HCT116 (cell line): ENCODE results near the gene ALCAM. TPM values are rescaled to one million over a fixed set of nuclear protein-coding genes. Genes with fewer than 3 reads are reported as not detected.

Experiments used
- ATAC-seq: fragments of 200-7000 bp; cut with Tn5 transposase; 2 replicates; pipeline ENCODE4 v1.9.1; 2020; ENCODE audit warnings: mild to moderate bottlenecking, moderate library complexity
- BruUV-seq: library from RNA; stranded (reverse); fragments of 400-500 nt; replicated peaks from 2 replicates; lab custom pipeline; 2021; lab: Mats Ljungman, UMichigan
- CTCF ChIA-PET: fragments of 300-600 bp; sonication (Branson Sonifier 250); formaldehyde crosslinking; loops from one replicate; lab custom pipeline; 2021; ENCODE audit warnings: antibody characterized with exemption; lab: Charles Lee
- POLR2A ChIA-PET: fragments of 300-600, 350-600 bp; sonication (Branson Sonifier 250); formaldehyde crosslinking; loops from one replicate; lab custom pipeline; 2021; ENCODE audit warnings: antibody characterized with exemption; lab: Charles Lee
- RAD21 ChIA-PET, 2 experiments: fragments of 300-600 bp; sonication (Branson Sonifier 250); formaldehyde crosslinking; loops; one replicate each; lab custom pipeline; 2023; ENCODE audit warnings: low total read pairs in 2 of 2; ENCODE audit not compliant: uncharacterized antibody in 2 of 2, unreplicated experiment in 2 of 2, low non-redundant PET in 1 of 2; lab: Charles Lee
- DNase-seq: peaks from one replicate; pipeline ENCODE4 v3.0.0-alpha.2; 2010; ENCODE audit warnings: low read depth, low spot score
- H2AFZ ChIP-seq: fragments of 200-600 bp; shearing (Covaris generic), sonication (generic); 2 replicates; pipeline ENCODE4 v1.6.1; 2017; ENCODE audit warnings: low read depth, mixed run types, mixed read lengths, antibody characterized with exemption, low read length; ENCODE audit not compliant: poor library complexity, severe bottlenecking
- H3K27ac ChIP-seq: 2 replicates; pipeline ENCODE4 v1.5.1; 2012; ENCODE audit warnings: low read depth, low read length
- H3K27me3 ChIP-seq: fragments of 200-600 bp; sonication (generic); 2 replicates; pipeline ENCODE4 v1.6.1; 2016; ENCODE audit warnings: mixed run types, low read length, mixed read lengths; ENCODE audit not compliant: insufficient read depth
- H3K36me3 ChIP-seq, 2 experiments: fragments of 200-500 bp in 1 of 2; fragments of 200-600 bp in 1 of 2; sonication (Bioruptor generic) in 1 of 2; sonication (generic) in 1 of 2; 2 replicates each; pipeline versions ENCODE4 v1.5.1 to v1.6.1; 2014 to 2016; ENCODE audit warnings: low read length in 2 of 2, inconsistent platforms in 1 of 2, mixed read lengths in 1 of 2, mixed run types in 1 of 2; ENCODE audit not compliant: insufficient read depth in 2 of 2, control insufficient read depth in 1 of 2
- H3K4me1 ChIP-seq, 2 experiments: fragments of 200-600 bp in 1 of 2; sonication (generic) in 1 of 2; 2 replicates each; pipeline versions ENCODE4 v1.5.1 to v1.6.1; 2012 to 2017; ENCODE audit warnings: low read length in 2 of 2, inconsistent platforms in 1 of 2, mild to moderate bottlenecking in 1 of 2, mixed read lengths in 1 of 2, mixed run types in 1 of 2, moderate library complexity in 1 of 2; ENCODE audit not compliant: insufficient read depth in 2 of 2, control insufficient read depth in 1 of 2
- H3K4me2 ChIP-seq: fragments of 200-600 bp; sonication (generic); 2 replicates; pipeline ENCODE4 v1.6.1; 2017; ENCODE audit warnings: mixed run types, low read length, mixed read lengths
- H3K4me3 ChIP-seq, 2 experiments: fragments of 200-600 bp in 1 of 2; sonication (generic) in 1 of 2; replicated peaks in 1 of 2; 2 replicates each; pipeline ENCODE4 v1.5.1; 2011 to 2016; ENCODE audit warnings: low read length in 2 of 2, control low read depth in 1 of 2, low read depth in 1 of 2, mild to moderate bottlenecking in 1 of 2, mixed read lengths in 1 of 2, mixed run types in 1 of 2
- H3K79me2 ChIP-seq: fragments of 200-600 bp; sonication (generic); 2 replicates; pipeline ENCODE4 v1.6.1; 2017; ENCODE audit warnings: mild to moderate bottlenecking, mixed run types, low read length, moderate library complexity, mixed read lengths; ENCODE audit not compliant: insufficient read depth
- H3K9ac ChIP-seq: fragments of 200-600 bp; sonication (generic); 2 replicates; pipeline ENCODE4 v1.6.1; 2016; ENCODE audit warnings: low read length, mixed read lengths
- H3K9me2 ChIP-seq: fragments of 200-600 bp; sonication (generic), shearing (Covaris generic); 2 replicates; pipeline ENCODE4 v1.6.1; 2017; ENCODE audit warnings: mixed run types, mild to moderate bottlenecking, moderate library complexity; ENCODE audit not compliant: insufficient read depth
- H3K9me3 ChIP-seq, 2 experiments: fragments of 200-500 bp in 1 of 2; fragments of 200-600 bp in 1 of 2; sonication (Bioruptor generic) in 1 of 2; sonication (generic) in 1 of 2; 2 replicates each; pipeline ENCODE4 v1.6.1; 2014 to 2017; ENCODE audit warnings: low read length in 2 of 2, mixed read lengths in 2 of 2, inconsistent platforms in 1 of 2, low read depth in 1 of 2, mild to moderate bottlenecking in 1 of 2, mixed run types in 1 of 2, moderate library complexity in 1 of 2; ENCODE audit not compliant: control insufficient read depth in 1 of 2, insufficient read depth in 1 of 2
- H4K20me1 ChIP-seq: fragments of 200-600 bp; sonication (generic), shearing (Covaris generic); 2 replicates; pipeline ENCODE4 v1.6.1; 2017; ENCODE audit warnings: mixed run types, mild to moderate bottlenecking, moderate library complexity; ENCODE audit not compliant: insufficient read depth
- ATF3 ChIP-seq: IDR thresholded peaks from 2 replicates; pipeline ENCODE4 v1.6.1; 2012
- CBX3 ChIP-seq: IDR thresholded peaks from 2 replicates; pipeline ENCODE4 v1.6.1; 2012; ENCODE audit warnings: low read depth
- CEBPB ChIP-seq: IDR thresholded peaks from 2 replicates; pipeline ENCODE4 v1.6.1; 2012; ENCODE audit warnings: low read depth
- CTCF ChIP-seq, 3 experiments: fragments of 200-600 bp in 1 of 3; sonication (generic) in 1 of 3; IDR thresholded peaks in 2 of 3; conservative IDR thresholded peaks in 1 of 3; 2 replicates each; pipeline ENCODE4 v1.5.1; 2012 to 2017; ENCODE audit warnings: low read depth in 2 of 3, low read length in 2 of 3, antibody characterized with exemption in 1 of 3, borderline replicate concordance in 1 of 3, control low read depth in 1 of 3, mild to moderate bottlenecking in 1 of 3, mixed read lengths in 1 of 3, mixed run types in 1 of 3, moderate library complexity in 1 of 3; ENCODE audit not compliant: insufficient read depth in 1 of 3
- EGR1 ChIP-seq: IDR thresholded peaks from 2 replicates; pipeline ENCODE4 v1.6.1; 2012; ENCODE audit warnings: low read depth
- ELF1 ChIP-seq: IDR thresholded peaks from 2 replicates; pipeline ENCODE4 v1.6.1; 2012; ENCODE audit warnings: low read depth, borderline replicate concordance
- EZH2 ChIP-seq: fragments of 200-600 bp; sonication (generic); IDR thresholded peaks from 2 replicates; pipeline ENCODE4 v1.6.1; 2017; ENCODE audit warnings: antibody characterized with exemption, mixed run types
- EZH2phosphoT487 ChIP-seq: fragments of 200-600 bp; IDR thresholded peaks from 2 replicates; pipeline ENCODE4 v1.6.1; 2018; ENCODE audit warnings: antibody characterized with exemption, borderline replicate concordance
- FOSL1 ChIP-seq: IDR thresholded peaks from 2 replicates; pipeline ENCODE4 v1.6.1; 2012; ENCODE audit warnings: low read depth
- JUND ChIP-seq: IDR thresholded peaks from 2 replicates; pipeline ENCODE4 v1.6.1; 2012
- POLR2AphosphoS5 ChIP-seq: IDR thresholded peaks from 2 replicates; pipeline ENCODE4 v1.6.1; 2011; ENCODE audit warnings: mild to moderate bottlenecking, low read depth, low read length, moderate library complexity
- RAD21 ChIP-seq: IDR thresholded peaks from 2 replicates; pipeline ENCODE4 v1.6.1; 2012; ENCODE audit warnings: low read depth, mild to moderate bottlenecking
- SIN3A ChIP-seq: IDR thresholded peaks from 2 replicates; pipeline ENCODE4 v1.6.1; 2012; ENCODE audit warnings: low read depth
- SP1 ChIP-seq: IDR thresholded peaks from 2 replicates; pipeline ENCODE4 v1.6.1; 2012; ENCODE audit warnings: low read depth
- ZBTB33 ChIP-seq: IDR thresholded peaks from 2 replicates; pipeline ENCODE4 v1.6.1; 2011; ENCODE audit warnings: mild to moderate bottlenecking, low read length, moderate library complexity; ENCODE audit not compliant: insufficient replicate concordance; ENCODE audit errors: extremely low read depth
- intact Hi-C: fragments of 100-400 bp; cut with micrococcal nuclease; formaldehyde crosslinking; loops from 2 replicates; pipeline ENCODE4 v1.10.0; 2022
- total RNA-seq: library from RNA; stranded (reverse); gene quantifications from one replicate; pipeline ENCODE4 v1.2.1, GENCODE V29; 2021; ENCODE audit not compliant: unreplicated experiment

Gene ALCAM
- total RNA-seq, 1 experiment from 2014 or later: 56.7 TPM

GRCh38 chr3:105598042-105598796, 231.5 kb downstream of the ALCAM start:
- ATAC-seq (peak; percentile 84), DNase-seq (peak; percentile 37)
- no peaks in the 10 kb centered on the region for H3K36me3 ChIP-seq
- no TSS peak for BruUV-seq
- H3K9ac ChIP-seq: no peak overlapping the region
- no peaks in the 10 kb centered on the region for H3K9me3 ChIP-seq
- ChIA-PET CTCF (no interaction called here), POLR2A (no interaction called here), RAD21 (no interaction called here)
- 0 out of 4 replicates have a peak overlapping the region, but pooled peaks of 1 of the 2 experiments have one; percentile 3 for H3K4me3 ChIP-seq
- H3K9me2 ChIP-seq: no peaks in the 10 kb centered on the region
- H3K4me2 ChIP-seq: peak overlapping the region; percentile 39
- H2AFZ ChIP-seq: peak overlapping the region; percentile 77
- no peak overlapping the region for H3K27ac ChIP-seq
- H3K4me1 ChIP-seq: peaks cover 0 to 11% of the 10 kb centered on the region in 2 experiments; a peak in 2 of 4 replicates
- TF ChIP-seq CTCF (IDR thresholded peaks at IDR 0.05 in 2 of 3, conservative IDR thresholded peaks at IDR 0.05 in 1 of 3; ENCODE audit: borderline replicate concordance in 1 of 3, insufficient read depth in 1 of 3, low read depth in 2 of 3, low read length in 2 of 3) (no peak), EZH2phosphoT487 (no peak), SP1 (0 out of 2 replicates have a peak, but pooled peaks have one; percentile 9), ZBTB33 (no peak), CBX3 (peak; percentile 59; the same call in 1 of the 2 replicates), JUND (peak; percentile 66), POLR2AphosphoS5 (no peak), EGR1 (no peak), CEBPB (no peak), SIN3A (no peak), FOSL1 (peak; percentile 71), ELF1 (no peak), RAD21 (no peak), ATF3 (no peak), EZH2 (no peak)
- intact Hi-C loops: no loop called here
- H3K79me2 ChIP-seq: no peaks in the 10 kb centered on the region
- H4K20me1 ChIP-seq: no peaks in the 10 kb centered on the region
- no peaks in the 10 kb centered on the region for H3K27me3 ChIP-seq
